ENCODE data around the gene DNAJA3. TPM values are rescaled to one million over a fixed set of nuclear protein-coding genes. Genes with fewer than 3 reads are reported as not detected.

DNAJA3 gene
- total and polyA plus RNA-seq, 10 of the 15 experiments (the other 5 are each of a cell fraction or from before 2014, with no cell fraction given): 8.4 to 141 (median 60.8) TPM

DNA sequence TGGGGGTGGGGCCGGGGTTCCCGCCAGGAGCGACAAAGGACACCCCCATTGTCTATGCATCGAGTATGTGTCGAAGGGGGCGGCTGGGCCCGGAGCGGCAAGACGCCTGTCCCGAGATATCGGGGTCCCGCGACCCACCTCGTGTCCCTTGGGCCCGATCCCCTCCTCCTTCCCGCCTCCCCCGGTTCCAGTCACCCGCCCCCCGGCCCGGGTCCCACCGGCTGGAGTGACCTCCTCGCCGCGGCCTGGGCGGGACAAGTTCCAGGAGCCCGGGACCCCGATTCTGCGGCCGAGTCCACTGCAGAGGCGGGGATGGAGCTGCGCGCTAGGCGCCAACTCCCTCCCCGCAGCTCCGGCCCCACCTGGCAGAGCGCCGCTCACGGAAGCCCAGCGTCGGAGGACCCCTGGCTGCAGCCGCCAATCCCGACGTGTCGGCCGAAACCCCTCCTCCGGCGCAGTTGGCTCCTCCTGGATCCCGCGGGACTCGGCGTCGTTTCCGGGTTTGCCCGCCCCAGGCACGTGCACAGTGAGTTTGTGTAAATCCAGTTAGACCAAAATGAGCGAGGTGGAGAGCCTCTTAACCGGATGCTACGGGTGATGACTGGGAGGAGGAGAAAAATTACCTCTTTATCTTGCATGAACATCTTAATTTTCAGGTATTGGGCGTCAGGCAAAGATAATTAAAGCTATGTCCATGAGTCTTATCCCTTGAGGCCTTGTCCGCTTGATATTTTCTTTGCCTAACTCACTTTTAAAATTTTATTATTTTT lies 48.7 kb downstream of the DNAJA3 start, which contains the start of gene NMRAL1 (continued):
- TF ChIP-seq IKZF2 (IDR thresholded peaks at IDR 0.05) (peak; percentile 21 to 38; a peak in 1 of 4 replicates), PML (IDR thresholded peaks at IDR 0.05; ENCODE audit: low read length) (0 out of 2 replicates have a peak, but pooled peaks have one; percentile 51), YBX1 (IDR thresholded peaks at IDR 0.05) (no peak), POU2F2 (IDR thresholded peaks at IDR 0.05; ENCODE audit: borderline replicate concordance, low read depth, low read length) (0 out of 3 replicates have a peak, but pooled peaks have one; percentile 35), NFXL1 (IDR thresholded peaks at IDR 0.05; ENCODE audit: borderline replicate concordance) (no peak), RBBP5 (conservative IDR thresholded peaks at IDR 0.05) (no peak), MTA3 (IDR thresholded peaks at IDR 0.05; ENCODE audit: borderline replicate concordance, low read length) (no peak), CHD4 (IDR thresholded peaks at IDR 0.05) (no peak), TAF1 (IDR thresholded peaks at IDR 0.05; ENCODE audit: borderline replicate concordance, low read depth, low read length) (peak; percentile 73; the same call in 1 of the 2 replicates), SP1 (IDR thresholded peaks at IDR 0.05; ENCODE audit: low read depth, low read length) (peak; percentile 23), ZNF274 (IDR thresholded peaks at IDR 0.05; ENCODE audit: insufficient read depth, insufficient read length) (no peak), BRCA1 (IDR thresholded peaks at IDR 0.05; ENCODE audit: low read depth, low read length) (peak; percentile 76), NFYB (IDR thresholded peaks at IDR 0.05; ENCODE audit: insufficient read depth, low read depth, low read length) (peak; percentile 45; the same call in 1 of the 2 replicates), ESRRA (IDR thresholded peaks at IDR 0.05; ENCODE audit: low read length) (no peak), ZNF622 (IDR thresholded peaks at IDR 0.05) (no peak), JUNB (IDR thresholded peaks at IDR 0.05) (no peak)
- TF ChIP-seq, protein P1, sequence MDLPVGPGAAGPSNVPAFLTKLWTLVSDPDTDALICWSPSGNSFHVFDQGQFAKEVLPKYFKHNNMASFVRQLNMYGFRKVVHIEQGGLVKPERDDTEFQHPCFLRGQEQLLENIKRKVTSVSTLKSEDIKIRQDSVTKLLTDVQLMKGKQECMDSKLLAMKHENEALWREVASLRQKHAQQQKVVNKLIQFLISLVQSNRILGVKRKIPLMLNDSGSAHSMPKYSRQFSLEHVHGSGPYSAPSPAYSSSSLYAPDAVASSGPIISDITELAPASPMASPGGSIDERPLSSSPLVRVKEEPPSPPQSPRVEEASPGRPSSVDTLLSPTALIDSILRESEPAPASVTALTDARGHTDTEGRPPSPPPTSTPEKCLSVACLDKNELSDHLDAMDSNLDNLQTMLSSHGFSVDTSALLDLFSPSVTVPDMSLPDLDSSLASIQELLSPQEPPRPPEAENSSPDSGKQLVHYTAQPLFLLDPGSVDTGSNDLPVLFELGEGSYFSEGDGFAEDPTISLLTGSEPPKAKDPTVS (IDR thresholded peaks at IDR 0.05; ENCODE audit: low read depth, low read length): no peak
- TF ChIP-seq, protein P2, sequence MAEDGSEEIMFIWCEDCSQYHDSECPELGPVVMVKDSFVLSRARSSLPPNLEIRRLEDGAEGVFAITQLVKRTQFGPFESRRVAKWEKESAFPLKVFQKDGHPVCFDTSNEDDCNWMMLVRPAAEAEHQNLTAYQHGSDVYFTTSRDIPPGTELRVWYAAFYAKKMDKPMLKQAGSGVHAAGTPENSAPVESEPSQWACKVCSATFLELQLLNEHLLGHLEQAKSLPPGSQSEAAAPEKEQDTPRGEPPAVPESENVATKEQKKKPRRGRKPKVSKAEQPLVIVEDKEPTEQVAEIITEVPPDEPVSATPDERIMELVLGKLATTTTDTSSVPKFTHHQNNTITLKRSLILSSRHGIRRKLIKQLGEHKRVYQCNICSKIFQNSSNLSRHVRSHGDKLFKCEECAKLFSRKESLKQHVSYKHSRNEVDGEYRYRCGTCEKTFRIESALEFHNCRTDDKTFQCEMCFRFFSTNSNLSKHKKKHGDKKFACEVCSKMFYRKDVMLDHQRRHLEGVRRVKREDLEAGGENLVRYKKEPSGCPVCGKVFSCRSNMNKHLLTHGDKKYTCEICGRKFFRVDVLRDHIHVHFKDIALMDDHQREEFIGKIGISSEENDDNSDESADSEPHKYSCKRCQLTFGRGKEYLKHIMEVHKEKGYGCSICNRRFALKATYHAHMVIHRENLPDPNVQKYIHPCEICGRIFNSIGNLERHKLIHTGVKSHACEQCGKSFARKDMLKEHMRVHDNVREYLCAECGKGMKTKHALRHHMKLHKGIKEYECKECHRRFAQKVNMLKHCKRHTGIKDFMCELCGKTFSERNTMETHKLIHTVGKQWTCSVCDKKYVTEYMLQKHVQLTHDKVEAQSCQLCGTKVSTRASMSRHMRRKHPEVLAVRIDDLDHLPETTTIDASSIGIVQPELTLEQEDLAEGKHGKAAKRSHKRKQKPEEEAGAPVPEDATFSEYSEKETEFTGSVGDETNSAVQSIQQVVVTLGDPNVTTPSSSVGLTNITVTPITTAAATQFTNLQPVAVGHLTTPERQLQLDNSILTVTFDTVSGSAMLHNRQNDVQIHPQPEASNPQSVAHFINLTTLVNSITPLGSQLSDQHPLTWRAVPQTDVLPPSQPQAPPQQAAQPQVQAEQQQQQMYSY (CRISPR knock-in tag; IDR thresholded peaks at IDR 0.05): no peak
- TF ChIP-seq, protein P3, sequence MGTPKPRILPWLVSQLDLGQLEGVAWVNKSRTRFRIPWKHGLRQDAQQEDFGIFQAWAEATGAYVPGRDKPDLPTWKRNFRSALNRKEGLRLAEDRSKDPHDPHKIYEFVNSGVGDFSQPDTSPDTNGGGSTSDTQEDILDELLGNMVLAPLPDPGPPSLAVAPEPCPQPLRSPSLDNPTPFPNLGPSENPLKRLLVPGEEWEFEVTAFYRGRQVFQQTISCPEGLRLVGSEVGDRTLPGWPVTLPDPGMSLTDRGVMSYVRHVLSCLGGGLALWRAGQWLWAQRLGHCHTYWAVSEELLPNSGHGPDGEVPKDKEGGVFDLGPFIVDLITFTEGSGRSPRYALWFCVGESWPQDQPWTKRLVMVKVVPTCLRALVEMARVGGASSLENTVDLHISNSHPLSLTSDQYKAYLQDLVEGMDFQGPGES (IDR thresholded peaks at IDR 0.05): no peak
- TF ChIP-seq, protein P4, sequence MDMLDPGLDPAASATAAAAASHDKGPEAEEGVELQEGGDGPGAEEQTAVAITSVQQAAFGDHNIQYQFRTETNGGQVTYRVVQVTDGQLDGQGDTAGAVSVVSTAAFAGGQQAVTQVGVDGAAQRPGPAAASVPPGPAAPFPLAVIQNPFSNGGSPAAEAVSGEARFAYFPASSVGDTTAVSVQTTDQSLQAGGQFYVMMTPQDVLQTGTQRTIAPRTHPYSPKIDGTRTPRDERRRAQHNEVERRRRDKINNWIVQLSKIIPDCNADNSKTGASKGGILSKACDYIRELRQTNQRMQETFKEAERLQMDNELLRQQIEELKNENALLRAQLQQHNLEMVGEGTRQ (IDR thresholded peaks at IDR 0.05; ENCODE audit: borderline replicate concordance, low read depth, low read length): peak; percentile 39; the same call in 1 of the 2 replicates
- TF ChIP-seq, protein P5, sequence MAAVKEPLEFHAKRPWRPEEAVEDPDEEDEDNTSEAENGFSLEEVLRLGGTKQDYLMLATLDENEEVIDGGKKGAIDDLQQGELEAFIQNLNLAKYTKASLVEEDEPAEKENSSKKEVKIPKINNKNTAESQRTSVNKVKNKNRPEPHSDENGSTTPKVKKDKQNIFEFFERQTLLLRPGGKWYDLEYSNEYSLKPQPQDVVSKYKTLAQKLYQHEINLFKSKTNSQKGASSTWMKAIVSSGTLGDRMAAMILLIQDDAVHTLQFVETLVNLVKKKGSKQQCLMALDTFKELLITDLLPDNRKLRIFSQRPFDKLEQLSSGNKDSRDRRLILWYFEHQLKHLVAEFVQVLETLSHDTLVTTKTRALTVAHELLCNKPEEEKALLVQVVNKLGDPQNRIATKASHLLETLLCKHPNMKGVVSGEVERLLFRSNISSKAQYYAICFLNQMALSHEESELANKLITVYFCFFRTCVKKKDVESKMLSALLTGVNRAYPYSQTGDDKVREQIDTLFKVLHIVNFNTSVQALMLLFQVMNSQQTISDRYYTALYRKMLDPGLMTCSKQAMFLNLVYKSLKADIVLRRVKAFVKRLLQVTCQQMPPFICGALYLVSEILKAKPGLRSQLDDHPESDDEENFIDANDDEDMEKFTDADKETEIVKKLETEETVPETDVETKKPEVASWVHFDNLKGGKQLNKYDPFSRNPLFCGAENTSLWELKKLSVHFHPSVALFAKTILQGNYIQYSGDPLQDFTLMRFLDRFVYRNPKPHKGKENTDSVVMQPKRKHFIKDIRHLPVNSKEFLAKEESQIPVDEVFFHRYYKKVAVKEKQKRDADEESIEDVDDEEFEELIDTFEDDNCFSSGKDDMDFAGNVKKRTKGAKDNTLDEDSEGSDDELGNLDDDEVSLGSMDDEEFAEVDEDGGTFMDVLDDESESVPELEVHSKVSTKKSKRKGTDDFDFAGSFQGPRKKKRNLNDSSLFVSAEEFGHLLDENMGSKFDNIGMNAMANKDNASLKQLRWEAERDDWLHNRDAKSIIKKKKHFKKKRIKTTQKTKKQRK (IDR thresholded peaks at IDR 0.05; ENCODE audit: low read depth, low read length): no peak

Measured in GM12878 (cell line).